HG02885 (cell line): ENCODE measurements around the gene ULK4.

Experiments
- ATAC-seq: cut with Tn5 transposase; IDR thresholded peaks from one replicate; pipeline ENCODE4 v1.9.1; 2021; ENCODE audit warnings: mild to moderate bottlenecking; ENCODE audit not compliant: unreplicated experiment, poor library complexity

Gene ULK4

GRCh38 chr3:41519746-41520145, 442.2 kb downstream of the ULK4 start:
- no peak for ATAC-seq

- no peak for ATAC-seq
These were observed 443.3 kb downstream of the ULK4 start for GRCh38 chr3:41518626-41519025.

DNA sequence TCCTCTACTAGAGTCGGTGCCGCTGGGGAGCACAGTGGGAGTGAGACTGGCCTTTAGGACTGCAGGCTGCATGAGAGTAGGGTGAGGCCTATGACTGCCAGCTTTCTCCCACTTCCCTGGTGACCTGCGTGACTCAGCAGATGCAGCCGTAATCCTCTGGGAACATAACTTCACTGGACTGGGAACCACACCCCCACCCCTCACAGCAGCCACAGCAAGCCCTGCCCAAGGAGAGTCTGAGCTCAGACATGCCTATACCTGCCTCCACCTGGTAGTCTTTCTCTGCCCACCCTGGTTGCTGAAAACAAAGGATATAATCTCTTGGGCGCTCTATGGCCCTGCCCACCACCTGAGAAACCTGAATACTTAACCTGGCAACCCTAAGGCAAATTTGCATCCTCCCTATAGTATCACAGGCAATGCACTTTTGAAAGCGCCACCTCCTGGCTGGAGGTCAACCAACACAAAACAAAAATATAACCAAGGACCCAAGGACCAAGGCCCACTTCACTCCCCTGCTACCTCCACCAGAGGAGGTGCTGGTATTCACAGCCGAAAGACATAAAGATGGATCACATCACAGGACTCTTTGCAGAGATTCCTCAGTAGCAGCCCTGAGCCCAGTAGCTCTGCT, 453.7 kb downstream of the ULK4 start:
- ATAC-seq = no peak

DNA sequence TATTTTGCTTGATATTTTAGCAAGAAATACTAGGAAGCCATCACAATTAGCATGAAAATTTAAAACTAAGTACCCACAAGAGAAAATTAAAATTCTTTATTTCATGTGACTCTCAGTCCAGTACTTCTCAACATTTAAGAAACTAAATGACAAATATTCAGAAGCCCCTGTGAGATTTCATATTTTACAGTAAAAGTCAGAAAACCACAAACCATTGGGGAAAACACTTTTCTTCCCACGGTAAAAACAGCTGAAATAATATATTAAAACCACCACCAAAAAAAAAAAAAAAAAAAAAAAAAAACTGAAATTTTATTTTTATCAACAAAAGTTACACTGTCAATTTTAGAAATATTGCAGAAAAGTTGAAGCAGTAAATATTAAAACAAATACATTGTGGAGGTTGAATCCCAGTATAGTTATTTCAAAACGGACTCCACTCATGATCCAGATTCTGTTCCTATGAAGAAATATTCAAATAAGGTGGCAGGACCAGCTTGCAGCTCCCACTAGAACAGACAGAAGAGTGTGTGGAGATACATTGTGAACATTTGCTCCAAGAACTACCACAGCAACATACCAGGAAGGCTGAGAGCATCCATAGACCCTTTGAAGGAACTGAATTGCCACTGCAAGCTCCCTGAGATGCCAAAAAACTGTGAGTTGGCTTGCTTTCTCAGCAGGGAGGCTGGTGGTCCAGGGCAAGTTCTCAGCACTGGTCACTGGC, 454.4 kb downstream of the ULK4 start:
- ATAC-seq = no peak

DNA sequence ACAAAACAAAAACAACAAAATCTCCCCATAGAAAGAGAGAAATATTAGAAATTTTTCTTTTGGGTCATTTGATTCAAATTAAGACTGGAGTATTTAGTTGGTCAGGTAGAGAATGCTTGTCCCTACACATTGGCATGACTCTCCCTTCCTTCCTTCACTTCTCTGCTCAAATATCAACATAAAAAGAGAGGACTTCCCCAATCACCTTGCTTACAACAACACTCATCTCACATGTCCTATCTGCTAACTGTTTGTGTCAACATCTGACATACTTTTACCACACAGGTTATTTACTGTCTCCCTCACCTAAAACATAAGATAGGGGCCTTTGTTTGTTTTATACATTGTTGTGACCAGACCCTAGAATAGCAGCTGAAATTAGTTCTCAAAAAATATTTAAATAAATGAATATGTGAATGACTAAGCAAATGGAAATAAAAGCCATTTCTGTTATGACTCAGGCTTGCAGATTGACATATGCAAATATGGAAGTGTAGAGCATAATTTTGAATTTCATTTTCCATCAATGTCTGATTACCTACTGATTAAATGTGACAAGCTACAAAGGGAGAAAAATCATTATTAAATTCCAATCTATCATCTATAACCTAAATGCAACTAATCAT, 457.8 kb downstream of the ULK4 start:
- ATAC-seq = peak; percentile 69

GRCh38 chr3:41502481-41502880, 459.4 kb downstream of the ULK4 start:
- ATAC-seq = no peak

DNA sequence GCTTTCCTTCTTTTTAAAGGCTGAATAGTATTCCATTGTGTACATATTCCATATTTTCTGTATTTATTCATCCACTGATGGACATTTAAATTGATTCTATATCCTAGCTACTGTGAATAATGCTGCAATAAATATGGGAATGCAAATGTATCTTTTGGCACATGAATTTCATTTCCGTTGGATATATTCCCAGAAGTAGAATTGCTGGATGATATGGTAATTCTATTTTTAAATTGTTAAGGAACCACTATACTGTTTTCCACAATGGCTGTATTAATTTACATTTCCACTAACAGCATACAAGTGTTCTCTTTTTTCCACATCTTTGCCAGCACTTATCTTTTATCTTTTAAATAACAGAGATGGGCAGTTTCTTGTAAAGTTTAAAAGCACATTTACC, 459.9 kb downstream of the ULK4 start:
- ATAC-seq = no peak

DNA sequence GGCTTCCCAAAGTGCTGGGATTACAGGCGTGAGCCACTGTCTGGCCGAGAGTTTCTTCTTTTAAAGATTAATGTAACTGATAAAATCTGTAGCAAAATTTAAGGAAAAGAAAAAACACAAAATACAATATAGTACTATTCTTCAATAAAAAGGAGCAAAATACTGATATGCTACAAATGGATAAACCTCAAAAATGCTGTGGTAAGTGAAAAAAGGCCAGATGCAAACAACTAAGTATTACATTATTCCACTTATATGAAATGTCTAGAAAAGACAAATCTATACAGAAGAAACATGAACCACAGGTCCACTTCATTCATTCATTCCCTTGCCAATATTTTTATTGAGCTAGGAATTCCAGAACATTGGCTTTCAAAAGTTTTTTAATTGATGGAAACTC, 463.1 kb downstream of the ULK4 start:
- no peak for ATAC-seq

GRCh38 chr3:41490360-41490759, 471.5 kb downstream of the ULK4 start:
- no peak for ATAC-seq

DNA sequence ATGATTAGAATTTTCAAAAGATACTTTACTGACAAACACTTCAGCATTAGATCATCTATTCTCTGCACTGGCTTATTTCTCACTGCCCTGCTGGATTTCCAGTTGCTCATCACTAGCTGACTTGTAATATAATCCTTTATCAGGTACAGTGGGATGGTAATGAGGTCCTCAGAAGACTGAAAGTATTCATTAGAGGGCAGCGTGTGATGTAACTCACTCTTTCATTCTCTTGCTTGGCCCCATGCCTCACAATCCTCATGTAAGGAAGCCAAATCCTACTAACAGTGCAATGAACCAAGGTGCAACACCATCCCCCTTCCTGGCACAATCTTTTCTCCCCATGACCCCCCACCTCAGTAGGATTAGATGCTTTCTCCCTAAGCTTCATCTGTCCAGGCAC, 472.7 kb downstream of the ULK4 start:
- no peak for ATAC-seq

DNA sequence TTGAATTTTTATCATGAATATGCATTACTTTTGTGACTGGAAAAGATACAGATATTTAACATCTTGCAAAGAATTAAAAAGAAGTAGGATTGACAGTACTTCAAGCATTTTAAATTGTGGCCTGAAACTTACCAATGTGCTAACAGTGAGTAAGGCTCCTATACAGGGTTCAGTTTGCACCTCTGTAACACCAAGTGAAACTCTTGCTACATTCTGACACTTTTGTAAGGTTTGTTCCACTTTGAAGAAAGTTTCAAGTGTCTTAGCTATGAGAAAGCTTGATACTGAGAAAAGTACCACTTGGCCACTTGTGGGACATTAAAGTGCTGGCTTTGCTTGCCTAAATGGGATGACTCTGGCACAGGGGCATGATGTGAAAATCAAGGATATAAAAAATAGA, 473.4 kb downstream of the ULK4 start:
- ATAC-seq = peak; percentile 55

- ATAC-seq = no peak
These were observed 476.4 kb downstream of the ULK4 start for GRCh38 chr3:41485484-41485883.

GRCh38 chr3:41482134-41482533, 479.8 kb downstream of the ULK4 start:
- no peak for ATAC-seq

DNA sequence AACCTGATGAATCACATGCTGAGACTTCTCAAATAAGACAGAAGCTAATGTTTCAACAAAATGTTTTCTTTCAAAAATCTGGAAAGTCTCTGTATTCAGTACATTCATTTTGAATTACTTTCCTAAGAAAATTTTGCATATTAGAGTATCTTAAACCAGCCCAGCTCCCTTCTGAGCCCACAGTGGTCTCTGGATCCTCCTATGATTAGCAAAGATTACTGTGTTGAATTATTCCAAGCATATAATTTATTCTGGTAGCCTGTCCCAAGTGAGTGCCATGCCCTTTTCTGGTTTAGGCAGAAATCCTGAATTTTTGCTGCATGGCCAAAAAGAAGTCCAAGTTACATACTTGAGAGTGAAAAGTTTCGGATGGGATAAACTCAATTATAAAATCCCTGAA, 483.6 kb downstream of the ULK4 start:
- ATAC-seq = no peak

DNA sequence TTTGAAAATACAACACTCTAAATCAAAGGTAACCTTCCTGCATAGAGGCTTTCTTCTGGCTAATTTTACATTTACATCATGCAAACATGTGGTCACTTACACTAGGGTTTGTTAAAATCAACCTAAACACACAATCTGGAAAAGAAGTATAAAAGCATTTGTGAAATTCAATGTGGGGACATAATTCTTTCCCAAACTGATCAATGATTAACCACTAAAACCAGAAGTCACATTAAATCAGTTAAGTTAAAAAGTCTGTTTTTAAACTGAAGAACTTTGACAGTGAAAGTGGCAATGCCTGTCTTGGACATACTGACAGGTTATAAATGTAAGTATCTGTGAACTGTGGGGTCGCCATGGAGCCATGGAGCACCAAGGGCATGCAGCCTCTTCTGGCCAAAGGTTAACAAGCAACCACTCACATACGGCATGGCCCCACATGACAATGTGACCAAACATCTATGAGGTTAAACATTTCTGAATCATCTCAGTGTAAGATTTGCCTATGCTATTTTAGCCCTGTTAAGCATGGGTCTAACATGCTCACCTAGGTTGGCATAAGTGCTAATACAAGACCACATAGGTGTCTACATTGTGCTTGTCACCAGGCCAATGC, 484.4 kb downstream of the ULK4 start:
- no peak for ATAC-seq

DNA sequence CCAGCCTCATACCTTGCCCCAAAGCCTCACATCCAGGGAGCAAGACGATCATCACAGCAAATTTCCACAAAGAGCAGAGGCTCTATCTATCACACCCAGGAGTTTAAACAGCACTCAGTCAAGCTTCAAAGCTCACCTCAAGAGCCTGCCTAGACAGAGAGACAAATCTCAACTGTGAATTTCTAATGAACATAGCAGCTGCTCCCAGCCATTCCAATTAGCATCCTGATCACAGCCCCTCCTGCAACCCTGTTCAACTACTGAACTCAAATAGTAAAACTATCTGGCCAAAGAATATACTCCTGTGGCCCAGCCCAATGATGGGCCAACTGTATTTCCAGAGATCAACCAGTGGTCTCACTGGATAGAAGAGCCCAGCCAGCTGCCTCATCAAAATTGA, 492.8 kb downstream of the ULK4 start:
- ATAC-seq = no peak

- no peak for ATAC-seq
These were observed 494.4 kb downstream of the ULK4 start for GRCh38 chr3:41467481-41467880.

DNA sequence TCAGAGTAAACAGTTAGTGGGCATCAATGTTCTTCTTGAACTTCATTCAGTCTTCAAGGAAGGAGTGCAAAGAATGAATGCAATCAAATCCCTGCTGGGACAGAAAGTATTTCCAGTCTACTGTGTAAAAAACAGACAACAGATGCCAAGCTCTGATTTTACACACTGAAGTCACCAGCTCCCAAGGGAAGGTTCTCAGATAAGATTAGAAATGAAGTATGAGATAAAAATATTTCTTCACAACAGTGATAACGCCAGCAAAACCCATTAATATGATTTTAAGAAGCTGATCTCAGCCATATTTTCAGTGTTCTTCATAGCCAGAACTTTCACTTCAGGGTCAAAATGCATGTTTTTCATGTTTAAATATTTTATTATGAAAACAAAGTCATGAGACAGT, 497.0 kb downstream of the ULK4 start:
- no peak for ATAC-seq

GRCh38 chr3:41464401-41464800, 497.5 kb downstream of the ULK4 start:
- ATAC-seq = no peak

DNA sequence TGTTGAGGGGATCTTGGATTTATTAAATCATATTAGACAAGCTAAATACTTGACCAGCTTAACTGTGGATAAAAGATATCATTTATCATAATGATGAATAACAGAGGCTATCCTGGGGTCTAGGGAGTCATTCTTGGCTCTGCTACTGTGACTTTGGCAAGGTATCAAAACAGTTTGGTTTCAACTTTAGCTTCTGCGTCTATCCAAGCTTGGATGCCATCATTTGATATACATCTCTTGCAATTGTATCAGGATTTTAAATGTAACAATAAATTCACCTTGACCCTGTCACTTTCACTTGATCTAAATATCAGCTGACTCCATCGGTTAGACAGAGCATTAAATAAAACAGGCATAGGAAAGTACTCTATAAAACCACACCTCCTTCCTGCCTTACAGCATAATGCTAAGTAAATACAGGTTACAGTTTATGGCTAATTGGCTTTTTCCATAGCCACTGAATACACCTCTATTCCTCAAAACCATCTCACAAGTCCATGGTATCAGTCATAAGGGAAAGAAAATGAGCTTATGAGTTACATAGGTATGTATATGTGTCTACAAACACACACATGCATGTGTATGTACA, 499.7 kb downstream of the ULK4 start:
- ATAC-seq = no peak

DNA sequence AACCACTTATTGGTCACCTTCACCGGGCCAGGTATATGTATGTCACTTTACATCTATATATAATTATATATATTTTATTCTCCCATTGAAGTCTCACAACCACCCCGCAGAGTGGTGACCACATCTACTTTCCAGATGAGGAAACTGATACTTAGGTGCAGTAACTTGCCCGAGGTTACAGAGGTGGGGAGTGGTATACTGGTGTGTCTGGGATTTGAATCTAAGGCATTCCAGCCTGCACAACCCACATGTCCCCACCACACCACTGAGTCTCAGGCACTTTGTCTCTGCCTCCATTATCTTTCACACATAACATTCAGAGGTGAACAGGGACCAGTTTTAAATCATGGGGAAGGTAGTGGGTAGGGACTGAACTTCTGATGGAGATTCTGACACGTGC, 501.2 kb downstream of the ULK4 start:
- ATAC-seq = no peak
